Astrocyte (in vitro differentiated cells and primary cell): ENCODE measurements around the gene PLPP2. TPM values are rescaled to one million over a fixed set of nuclear protein-coding genes. Genes with fewer than 3 reads are reported as not detected.

Source experiments
- DNase-seq: peaks from one replicate; pipeline ENCODE4 v3.0.0-alpha.2; 2010; ENCODE audit warnings: low read depth
- FAIRE-seq: peaks from 2 replicates; lab custom pipeline; 2011; peaks lifted over from hg19 to GRCh38; lab: Jason Lieb, UNC
- H2AFZ ChIP-seq: 2 replicates; pipeline ENCODE4 v1.6.0; 2012; ENCODE audit warnings: low read depth, low read length, inconsistent platforms
- H3K27ac ChIP-seq: 2 replicates; pipeline ENCODE4 v1.5.1; 2011; ENCODE audit warnings: low read depth, low read length, inconsistent platforms
- H3K27me3 ChIP-seq: 2 replicates; pipeline ENCODE4 v1.6.0; 2011; ENCODE audit warnings: low read length, inconsistent platforms; ENCODE audit not compliant: insufficient read depth
- H3K36me3 ChIP-seq: 2 replicates; pipeline ENCODE4 v1.5.1; 2011; ENCODE audit warnings: low read length, inconsistent platforms; ENCODE audit not compliant: insufficient read depth
- H3K4me1 ChIP-seq: 2 replicates; pipeline ENCODE4 v1.5.1; 2011; ENCODE audit warnings: low read length, inconsistent platforms; ENCODE audit not compliant: insufficient read depth
- H3K4me2 ChIP-seq: 2 replicates; pipeline ENCODE4 v1.6.0; 2012; ENCODE audit warnings: low read length, inconsistent platforms
- H3K4me3 ChIP-seq: 2 replicates; pipeline ENCODE4 v1.5.1; 2011; ENCODE audit warnings: low read depth, mild to moderate bottlenecking, low read length, inconsistent platforms; ENCODE audit not compliant: insufficient read depth
- H3K79me2 ChIP-seq: 2 replicates; pipeline ENCODE4 v1.6.0; 2012; ENCODE audit warnings: mild to moderate bottlenecking, low read length, inconsistent platforms; ENCODE audit not compliant: insufficient read depth
- H3K9ac ChIP-seq: 2 replicates; pipeline ENCODE4 v1.6.0; 2012; ENCODE audit warnings: mild to moderate bottlenecking, low read length, inconsistent platforms
- H3K9me3 ChIP-seq: 2 replicates; pipeline ENCODE4 v1.5.1; 2012; ENCODE audit warnings: low read depth, mild to moderate bottlenecking, low read length, inconsistent platforms; ENCODE audit not compliant: insufficient read depth
- H4K20me1 ChIP-seq: 2 replicates; pipeline ENCODE4 v1.6.0; 2012; ENCODE audit warnings: low read length, inconsistent platforms; ENCODE audit not compliant: insufficient read depth
- H3K27ac Mint-ChIP-seq: one replicate; pipeline ENCODE4 v1.8.0; 2021; ENCODE audit warnings: mild to moderate bottlenecking, mixed read lengths; ENCODE audit not compliant: unreplicated experiment
- H3K27me3 Mint-ChIP-seq: one replicate; pipeline ENCODE4 v1.8.0; 2021; ENCODE audit warnings: low read depth, mixed read lengths; ENCODE audit not compliant: unreplicated experiment
- H3K36me3 Mint-ChIP-seq: one replicate; pipeline ENCODE4 v1.8.0; 2021; ENCODE audit warnings: low read depth, mixed read lengths; ENCODE audit not compliant: unreplicated experiment
- H3K4me1 Mint-ChIP-seq: one replicate; pipeline ENCODE4 v1.8.0; 2021; ENCODE audit warnings: low read depth, mixed read lengths; ENCODE audit not compliant: unreplicated experiment
- H3K4me3 Mint-ChIP-seq: one replicate; pipeline ENCODE4 v1.8.0; 2021; ENCODE audit warnings: mild to moderate bottlenecking, moderate library complexity, mixed read lengths; ENCODE audit not compliant: unreplicated experiment
- H3K9me3 Mint-ChIP-seq: one replicate; pipeline ENCODE4 v1.8.0; 2021; ENCODE audit warnings: mild to moderate bottlenecking, mixed read lengths; ENCODE audit not compliant: unreplicated experiment
- EZH2 ChIP-seq: IDR thresholded peaks from 2 replicates; pipeline ENCODE4 v1.6.1; 2012; ENCODE audit warnings: mild to moderate bottlenecking, low read length, inconsistent platforms; ENCODE audit not compliant: insufficient read depth
- total RNA-seq: library from RNA; stranded (reverse); gene quantifications from 2 replicates; pipeline ENCODE4 v1.2.1, GENCODE V29; 2021
- TF ChIP-seq, protein P1 (sequence below): IDR thresholded peaks from 2 replicates; pipeline ENCODE4 v1.5.1; 2011; ENCODE audit warnings: low read depth, mild to moderate bottlenecking, inconsistent platforms, low read length, moderate library complexity; ENCODE audit not compliant: insufficient read depth

The PLPP2 gene
- total RNA-seq, 1 donor from 2014 or later, result 3.7 TPM

DNA sequence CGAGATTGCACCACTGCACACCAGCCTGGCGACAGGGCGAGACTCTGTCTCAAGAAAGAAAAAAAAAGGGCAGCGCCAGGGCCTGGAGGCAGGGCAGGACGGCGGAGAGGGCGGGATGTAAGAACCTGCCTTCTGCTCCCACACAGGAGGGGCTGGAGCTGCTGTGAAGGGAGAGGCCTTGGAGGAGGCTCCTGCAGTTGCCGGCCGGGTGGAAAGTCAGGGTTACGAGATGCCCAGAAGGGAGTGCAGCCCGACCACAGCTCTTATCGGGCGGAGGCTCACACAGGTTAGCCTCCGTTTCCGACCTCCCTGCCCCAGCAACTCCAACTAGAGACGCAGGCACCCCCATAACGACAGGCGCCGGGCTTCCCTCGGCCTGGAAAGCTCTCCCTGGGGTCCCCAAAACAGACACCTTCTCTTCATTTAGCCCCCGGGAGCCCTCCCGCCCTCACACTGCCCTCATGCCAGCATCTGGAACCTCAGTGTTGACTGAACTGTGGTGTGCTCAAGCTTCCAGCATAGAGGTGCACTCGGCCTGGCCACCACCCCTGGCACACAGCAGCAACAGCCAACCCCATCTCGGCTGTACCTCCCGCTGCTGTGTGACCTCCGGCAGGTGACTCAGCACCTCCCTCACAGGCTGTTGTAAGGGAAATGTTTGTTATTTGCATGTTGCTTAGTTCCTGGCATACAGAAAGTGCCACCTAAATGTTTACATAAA is 1.4 kb downstream of the PLPP2 start:
- Mint-ChIP-seq H3K27me3 (peaks cover 6% of the 10 kb centered on the region), H3K4me3 (peak overlapping the region; percentile 60), H3K9me3 (no peaks in the 10 kb centered on the region), H3K27ac (peak overlapping the region; percentile 62), H3K36me3 (peaks cover 2% of the 10 kb centered on the region), H3K4me1 (no peaks in the 10 kb centered on the region)
- no peaks in the 10 kb centered on the region for H3K36me3 ChIP-seq
- H2AFZ ChIP-seq, result no peak overlapping the region
- peaks cover 19% of the 10 kb centered on the region for H3K27me3 ChIP-seq
- peak overlapping the region; percentile 81 for H3K4me2 ChIP-seq
- H4K20me1 ChIP-seq, result peaks cover 22% of the 10 kb centered on the region
- H3K9me3 ChIP-seq, result no peaks in the 10 kb centered on the region
- H3K9ac ChIP-seq, result peak overlapping the region; percentile 52
- H3K79me2 ChIP-seq, result no peaks in the 10 kb centered on the region
- H3K27ac ChIP-seq, result no peak overlapping the region
- DNase-seq (peak; percentile 24), FAIRE-seq (no peak)
- no peak overlapping the region for H3K4me3 ChIP-seq
- TF ChIP-seq EZH2, result no peak
- TF ChIP-seq, protein P1, sequence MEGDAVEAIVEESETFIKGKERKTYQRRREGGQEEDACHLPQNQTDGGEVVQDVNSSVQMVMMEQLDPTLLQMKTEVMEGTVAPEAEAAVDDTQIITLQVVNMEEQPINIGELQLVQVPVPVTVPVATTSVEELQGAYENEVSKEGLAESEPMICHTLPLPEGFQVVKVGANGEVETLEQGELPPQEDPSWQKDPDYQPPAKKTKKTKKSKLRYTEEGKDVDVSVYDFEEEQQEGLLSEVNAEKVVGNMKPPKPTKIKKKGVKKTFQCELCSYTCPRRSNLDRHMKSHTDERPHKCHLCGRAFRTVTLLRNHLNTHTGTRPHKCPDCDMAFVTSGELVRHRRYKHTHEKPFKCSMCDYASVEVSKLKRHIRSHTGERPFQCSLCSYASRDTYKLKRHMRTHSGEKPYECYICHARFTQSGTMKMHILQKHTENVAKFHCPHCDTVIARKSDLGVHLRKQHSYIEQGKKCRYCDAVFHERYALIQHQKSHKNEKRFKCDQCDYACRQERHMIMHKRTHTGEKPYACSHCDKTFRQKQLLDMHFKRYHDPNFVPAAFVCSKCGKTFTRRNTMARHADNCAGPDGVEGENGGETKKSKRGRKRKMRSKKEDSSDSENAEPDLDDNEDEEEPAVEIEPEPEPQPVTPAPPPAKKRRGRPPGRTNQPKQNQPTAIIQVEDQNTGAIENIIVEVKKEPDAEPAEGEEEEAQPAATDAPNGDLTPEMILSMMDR, result no peak
- peaks cover 13% of the 10 kb centered on the region for H3K4me1 ChIP-seq

GRCh38 chr19:288911-289310 is 2.3 kb downstream of the PLPP2 start:
- Histone ChIP-seq H3K36me3 (no peaks in the 10 kb centered on the region), H3K4me3 (no peak overlapping the region), H4K20me1 (peaks cover 13% of the 10 kb centered on the region), H3K27me3 (peaks cover 10% of the 10 kb centered on the region), H2AFZ (no peak overlapping the region), H3K9ac (no peak overlapping the region), H3K4me1 (peaks cover 11% of the 10 kb centered on the region), H3K9me3 (no peaks in the 10 kb centered on the region), H3K79me2 (no peaks in the 10 kb centered on the region), H3K4me2 (no peak overlapping the region), H3K27ac (no peak overlapping the region)
- no peak overlapping the region for H3K4me3 Mint-ChIP-seq
- H3K36me3 Mint-ChIP-seq, result peaks cover 2% of the 10 kb centered on the region
- H3K27me3 Mint-ChIP-seq, result peaks cover 5% of the 10 kb centered on the region
- TF ChIP-seq, protein P1, result no peak
- no peak for TF ChIP-seq EZH2
- no peak overlapping the region for H3K27ac Mint-ChIP-seq
- no peaks in the 10 kb centered on the region for H3K9me3 Mint-ChIP-seq
- H3K4me1 Mint-ChIP-seq, result no peaks in the 10 kb centered on the region
- no peak for DNase-seq
- FAIRE-seq, result no peak

DNA sequence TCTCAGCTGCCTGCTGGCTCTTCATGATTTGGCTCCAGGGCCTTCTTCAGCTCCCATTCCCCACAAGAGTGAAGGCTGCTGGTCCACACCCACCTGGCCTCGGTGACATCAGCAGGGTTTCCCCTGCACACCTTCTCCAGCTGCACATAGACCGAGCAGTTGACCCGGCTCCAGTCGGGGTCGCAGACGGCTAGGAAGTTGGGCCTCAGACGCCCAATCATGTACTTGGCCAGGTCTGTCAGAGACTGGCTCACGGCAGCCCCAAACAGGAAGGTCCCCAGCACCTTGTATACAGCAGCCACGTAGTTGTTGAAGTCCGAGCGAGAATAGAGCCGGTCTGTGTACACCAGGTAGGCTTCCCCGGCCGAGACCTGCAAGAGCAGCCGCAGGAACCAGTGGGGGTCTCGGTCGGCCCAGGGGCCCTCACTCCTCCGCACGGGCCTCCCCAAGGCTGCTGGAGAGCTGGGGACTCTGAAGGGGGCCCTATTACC is 3.8 kb downstream of the PLPP2 start:
- peaks cover 2% of the 10 kb centered on the region for H3K36me3 Mint-ChIP-seq
- no peak for FAIRE-seq
- H3K27me3 Mint-ChIP-seq, result no peaks in the 10 kb centered on the region
- Histone ChIP-seq H3K27ac (no peak overlapping the region), H2AFZ (no peak overlapping the region), H3K4me1 (peaks cover 11% of the 10 kb centered on the region), H3K9ac (no peak overlapping the region), H3K4me2 (no peak overlapping the region), H3K79me2 (no peaks in the 10 kb centered on the region), H4K20me1 (peaks cover 4% of the 10 kb centered on the region), H3K9me3 (no peaks in the 10 kb centered on the region), H3K4me3 (no peak overlapping the region), H3K27me3 (no peaks in the 10 kb centered on the region), H3K36me3 (no peaks in the 10 kb centered on the region)
- TF ChIP-seq, protein P1, result no peak
- TF ChIP-seq EZH2, result no peak
- DNase-seq, result no peak
- H3K9me3 Mint-ChIP-seq, result no peaks in the 10 kb centered on the region
- H3K27ac Mint-ChIP-seq, result no peak overlapping the region
- no peaks in the 10 kb centered on the region for H3K4me1 Mint-ChIP-seq
- no peak overlapping the region for H3K4me3 Mint-ChIP-seq
